Testis (tissue), 2 donors: Measurements from ENCODE around the gene EEF1AKMT2.

ENCODE experiments used
- CTCF ChIP-seq, 3 experiments: fragments of 450-650 bp in 2 of 3; fragments of 200-600 bp in 1 of 3; sonication (generic) in 1 of 3; IDR thresholded peaks; one replicate each; pipeline ENCODE4 v1.5.1; 2016 to 2019; ENCODE audit warnings: antibody characterized with exemption in 3 of 3, mild to moderate bottlenecking in 2 of 3, moderate library complexity in 1 of 3
- POLR2A ChIP-seq: fragments of 450-650 bp; IDR thresholded peaks from one replicate; pipeline ENCODE4 v1.6.1; 2017; ENCODE audit warnings: antibody characterized with exemption, mild to moderate bottlenecking, moderate library complexity

- TF ChIP-seq CTCF (IDR thresholded peaks at IDR 0.05) (no peak), POLR2A (no peak)
Measured at GRCh38 chr10:124837687-124838086, 46.0 kb upstream of the EEF1AKMT2 start.
